Effector CD8-positive, alpha-beta T cell (primary cell): ENCODE data around the gene UFSP1.

ENCODE experiments used
- DNase-seq: peaks from one replicate; lab custom pipeline; 2025; lab: John Stamatoyannopoulos, UW

UFSP1 gene

GRCh38 chr7:100882201-100882600 lies 7.3 kb downstream of the UFSP1 start:
- no peak for DNase-seq

GRCh38 chr7:100881136-100881535 lies 8.4 kb downstream of the UFSP1 start:
- no peak for DNase-seq

- DNase-seq = no peak
Observed at GRCh38 chr7:100880645-100881044, 8.9 kb downstream of the UFSP1 start.

- no peak for DNase-seq
Observed at GRCh38 chr7:100879685-100880261, 9.7 kb downstream of the UFSP1 start.

GRCh38 chr7:100878685-100879084 lies 10.8 kb downstream of the UFSP1 start:
- DNase-seq = no peak

- DNase-seq = no peak
Observed at GRCh38 chr7:100878013-100878412, 11.5 kb downstream of the UFSP1 start.

- peak; percentile 22 for DNase-seq
Observed at GRCh38 chr7:100875356-100875751, 14.2 kb downstream of the UFSP1 start.

- DNase-seq = peak; percentile 98
Observed at GRCh38 chr7:100874577-100875355, 14.7 kb downstream of the UFSP1 start, which contains the start of gene SRRT. TSS of gene SRRT (plus strand) at chr7:100875103. CDS start at chr7:100875591, 488 bp downstream.

GRCh38 chr7:100874300-100874576 lies 15.3 kb downstream of the UFSP1 start:
- no peak for DNase-seq

GRCh38 chr7:100873599-100874299 lies 15.8 kb downstream of the UFSP1 start:
- no peak for DNase-seq

- DNase-seq = no peak
Observed at GRCh38 chr7:100867776-100868485, 21.6 kb downstream of the UFSP1 start.

GRCh38 chr7:100867040-100867775 lies 22.3 kb downstream of the UFSP1 start, which contains the start of gene TRIP6:
TSS of gene TRIP6 (plus strand) at chr7:100867387. CDS start at chr7:100867498, 111 bp downstream.
- DNase-seq = peak; percentile 31

GRCh38 chr7:100866729-100867039 lies 22.8 kb downstream of the UFSP1 start:
- no peak for DNase-seq

- DNase-seq = peak; percentile 26
Observed at GRCh38 chr7:100865938-100866728, 23.4 kb downstream of the UFSP1 start.

- no peak for DNase-seq
Observed at GRCh38 chr7:100865372-100865911, 24.1 kb downstream of the UFSP1 start.

- no peak for DNase-seq
Observed at GRCh38 chr7:100864263-100864845, 25.2 kb downstream of the UFSP1 start.

- no peak for DNase-seq
Observed at GRCh38 chr7:100863406-100863950, 26.0 kb downstream of the UFSP1 start.

- no peak for DNase-seq
Observed at GRCh38 chr7:100861616-100861985, 27.9 kb downstream of the UFSP1 start.

- no peak for DNase-seq
Observed at GRCh38 chr7:100860702-100861615, 28.6 kb downstream of the UFSP1 start.
